ENCODE measurements around the gene TAAR1. TPM values are rescaled to one million over a fixed set of nuclear protein-coding genes. Genes with fewer than 3 reads are reported as not detected.

The TAAR1 gene
- polyA plus RNA-seq, 2 of the 4 experiments (the other 2 are of a cell fraction): not detected

DNA sequence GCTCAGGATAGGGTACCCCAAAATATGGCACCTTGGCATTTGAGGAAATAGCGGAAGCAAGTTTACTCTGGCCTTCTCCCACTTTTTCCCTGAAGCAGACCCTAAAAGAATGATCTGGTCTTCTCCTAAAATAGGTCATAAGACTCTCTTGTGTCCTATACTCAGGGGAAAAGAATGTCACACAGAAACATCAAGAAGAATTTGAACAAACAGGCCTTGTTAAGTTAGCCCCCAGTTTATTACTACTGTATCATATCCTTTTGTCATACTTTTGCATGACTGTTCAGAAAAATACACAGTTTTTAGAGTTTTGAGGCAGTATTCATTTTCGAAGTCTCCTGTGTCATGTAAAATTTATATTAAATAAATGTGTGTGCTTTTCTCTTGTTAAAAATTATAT is 47.4 kb downstream of the TAAR1 start:
- POLR2A ChIA-PET: no interaction called here
- WGBS (ENCODE audit: missing lambda C conversion rate): 89% methylated on average over 2 of the region's 2 CpGs
- Histone ChIP-seq H3K4me1 (no peaks in the 10 kb centered on the region), H3K27ac (no peak overlapping the region), H3K4me3 (no peak overlapping the region), H3K9me3 (no peaks in the 10 kb centered on the region), H3K4me2 (no peak overlapping the region)
- FAIRE-seq: no peak
- no peak for DNase-seq (ENCODE audit: low read depth in 1 of 2, low spot score in 1 of 2)
- ATAC-seq: no peak
- TF ChIP-seq, protein P1, sequence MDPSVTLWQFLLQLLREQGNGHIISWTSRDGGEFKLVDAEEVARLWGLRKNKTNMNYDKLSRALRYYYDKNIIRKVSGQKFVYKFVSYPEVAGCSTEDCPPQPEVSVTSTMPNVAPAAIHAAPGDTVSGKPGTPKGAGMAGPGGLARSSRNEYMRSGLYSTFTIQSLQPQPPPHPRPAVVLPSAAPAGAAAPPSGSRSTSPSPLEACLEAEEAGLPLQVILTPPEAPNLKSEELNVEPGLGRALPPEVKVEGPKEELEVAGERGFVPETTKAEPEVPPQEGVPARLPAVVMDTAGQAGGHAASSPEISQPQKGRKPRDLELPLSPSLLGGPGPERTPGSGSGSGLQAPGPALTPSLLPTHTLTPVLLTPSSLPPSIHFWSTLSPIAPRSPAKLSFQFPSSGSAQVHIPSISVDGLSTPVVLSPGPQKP (IDR thresholded peaks at IDR 0.05; ENCODE audit: low read depth, low read length): no peak
- TF ChIP-seq POLR2A (IDR thresholded peaks at IDR 0.05; ENCODE audit: low read length) (no peak), PHF8 (IDR thresholded peaks at IDR 0.05; ENCODE audit: borderline replicate concordance, low read depth) (no peak), CBX2 (IDR thresholded peaks at IDR 0.05; ENCODE audit: borderline replicate concordance, low read depth) (no peak), FOXS1 (CRISPR knock-in tag; IDR thresholded peaks at IDR 0.05) (no peak), ZC3H11A (IDR thresholded peaks at IDR 0.05) (no peak), HOXB13 (CRISPR knock-in tag; IDR thresholded peaks at IDR 0.05; ENCODE audit: low read depth) (no peak), NFE2L2 (conservative IDR thresholded peaks at IDR 0.05; ENCODE audit: low read length) (no peak), HDAC2 (IDR thresholded peaks at IDR 0.05) (no peak), NR3C1 (IDR thresholded peaks at IDR 0.05) (no peak), JUN (IDR thresholded peaks at IDR 0.05) (no peak), EHF (CRISPR knock-in tag; IDR thresholded peaks at IDR 0.05) (no peak), CHD2 (IDR thresholded peaks at IDR 0.05; ENCODE audit: low read length, partially characterized antibody) (no peak), BHLHE40 (IDR thresholded peaks at IDR 0.05; ENCODE audit: low read depth, low read length) (no peak), RCOR1 (IDR thresholded peaks at IDR 0.05; ENCODE audit: low read depth, low read length) (no peak), EHMT2 (IDR thresholded peaks at IDR 0.05; ENCODE audit: low read depth) (no peak)
- TF ChIP-seq, protein P2, sequence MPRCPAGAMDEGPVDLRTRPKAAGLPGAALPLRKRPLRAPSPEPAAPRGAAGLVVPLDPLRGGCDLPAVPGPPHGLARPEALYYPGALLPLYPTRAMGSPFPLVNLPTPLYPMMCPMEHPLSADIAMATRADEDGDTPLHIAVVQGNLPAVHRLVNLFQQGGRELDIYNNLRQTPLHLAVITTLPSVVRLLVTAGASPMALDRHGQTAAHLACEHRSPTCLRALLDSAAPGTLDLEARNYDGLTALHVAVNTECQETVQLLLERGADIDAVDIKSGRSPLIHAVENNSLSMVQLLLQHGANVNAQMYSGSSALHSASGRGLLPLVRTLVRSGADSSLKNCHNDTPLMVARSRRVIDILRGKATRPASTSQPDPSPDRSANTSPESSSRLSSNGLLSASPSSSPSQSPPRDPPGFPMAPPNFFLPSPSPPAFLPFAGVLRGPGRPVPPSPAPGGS (IDR thresholded peaks at IDR 0.05): no peak
- TF ChIP-seq, protein P3, sequence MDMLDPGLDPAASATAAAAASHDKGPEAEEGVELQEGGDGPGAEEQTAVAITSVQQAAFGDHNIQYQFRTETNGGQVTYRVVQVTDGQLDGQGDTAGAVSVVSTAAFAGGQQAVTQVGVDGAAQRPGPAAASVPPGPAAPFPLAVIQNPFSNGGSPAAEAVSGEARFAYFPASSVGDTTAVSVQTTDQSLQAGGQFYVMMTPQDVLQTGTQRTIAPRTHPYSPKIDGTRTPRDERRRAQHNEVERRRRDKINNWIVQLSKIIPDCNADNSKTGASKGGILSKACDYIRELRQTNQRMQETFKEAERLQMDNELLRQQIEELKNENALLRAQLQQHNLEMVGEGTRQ (IDR thresholded peaks at IDR 0.05): no peak
- TF ChIP-seq, protein P4, sequence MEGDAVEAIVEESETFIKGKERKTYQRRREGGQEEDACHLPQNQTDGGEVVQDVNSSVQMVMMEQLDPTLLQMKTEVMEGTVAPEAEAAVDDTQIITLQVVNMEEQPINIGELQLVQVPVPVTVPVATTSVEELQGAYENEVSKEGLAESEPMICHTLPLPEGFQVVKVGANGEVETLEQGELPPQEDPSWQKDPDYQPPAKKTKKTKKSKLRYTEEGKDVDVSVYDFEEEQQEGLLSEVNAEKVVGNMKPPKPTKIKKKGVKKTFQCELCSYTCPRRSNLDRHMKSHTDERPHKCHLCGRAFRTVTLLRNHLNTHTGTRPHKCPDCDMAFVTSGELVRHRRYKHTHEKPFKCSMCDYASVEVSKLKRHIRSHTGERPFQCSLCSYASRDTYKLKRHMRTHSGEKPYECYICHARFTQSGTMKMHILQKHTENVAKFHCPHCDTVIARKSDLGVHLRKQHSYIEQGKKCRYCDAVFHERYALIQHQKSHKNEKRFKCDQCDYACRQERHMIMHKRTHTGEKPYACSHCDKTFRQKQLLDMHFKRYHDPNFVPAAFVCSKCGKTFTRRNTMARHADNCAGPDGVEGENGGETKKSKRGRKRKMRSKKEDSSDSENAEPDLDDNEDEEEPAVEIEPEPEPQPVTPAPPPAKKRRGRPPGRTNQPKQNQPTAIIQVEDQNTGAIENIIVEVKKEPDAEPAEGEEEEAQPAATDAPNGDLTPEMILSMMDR (IDR thresholded peaks at IDR 0.05): no peak
- TF ChIP-seq, protein P5, sequence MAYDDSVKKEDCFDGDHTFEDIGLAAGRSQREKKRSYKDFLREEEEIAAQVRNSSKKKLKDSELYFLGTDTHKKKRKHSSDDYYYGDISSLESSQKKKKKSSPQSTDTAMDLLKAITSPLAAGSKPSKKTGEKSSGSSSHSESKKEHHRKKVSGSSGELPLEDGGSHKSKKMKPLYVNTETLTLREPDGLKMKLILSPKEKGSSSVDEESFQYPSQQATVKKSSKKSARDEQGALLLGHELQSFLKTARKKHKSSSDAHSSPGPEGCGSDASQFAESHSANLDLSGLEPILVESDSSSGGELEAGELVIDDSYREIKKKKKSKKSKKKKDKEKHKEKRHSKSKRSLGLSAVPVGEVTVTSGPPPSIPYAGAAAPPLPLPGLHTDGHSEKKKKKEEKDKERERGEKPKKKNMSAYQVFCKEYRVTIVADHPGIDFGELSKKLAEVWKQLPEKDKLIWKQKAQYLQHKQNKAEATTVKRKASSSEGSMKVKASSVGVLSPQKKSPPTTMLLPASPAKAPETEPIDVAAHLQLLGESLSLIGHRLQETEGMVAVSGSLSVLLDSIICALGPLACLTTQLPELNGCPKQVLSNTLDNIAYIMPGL (CRISPR knock-in tag; IDR thresholded peaks at IDR 0.05; ENCODE audit: borderline replicate concordance): no peak
- CTCF ChIA-PET: no interaction called here

DNA sequence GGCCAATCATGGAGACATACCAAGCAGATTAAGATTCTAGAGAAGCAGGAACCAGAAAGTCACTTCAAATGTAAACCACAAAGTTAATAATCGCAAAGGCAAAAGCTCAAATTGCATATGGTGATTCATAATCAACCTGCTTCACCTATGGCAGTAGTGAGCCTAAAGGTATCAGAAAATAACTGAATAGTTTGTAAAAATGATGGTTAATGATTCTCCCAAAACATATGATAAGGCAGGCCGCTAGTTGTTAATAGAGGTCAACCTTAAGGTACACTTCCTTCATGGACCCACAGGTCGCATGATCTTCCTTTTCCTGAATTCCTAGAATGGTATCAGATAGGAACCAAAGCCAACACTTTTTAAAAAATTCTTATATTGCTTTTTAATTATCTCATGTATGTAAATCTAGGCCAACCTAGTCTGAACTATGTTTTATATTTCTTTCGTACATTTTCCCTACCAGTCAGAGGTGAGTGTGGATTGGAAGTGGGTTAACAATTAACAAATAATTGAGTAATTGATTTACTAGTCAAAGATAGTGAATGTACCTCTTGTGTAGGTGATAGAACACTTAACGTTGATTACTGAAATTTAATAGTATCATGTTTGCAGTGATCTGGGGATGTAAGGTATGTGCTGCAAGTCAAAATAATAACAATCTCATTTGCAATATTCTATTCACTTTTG is 51.3 kb downstream of the TAAR1 start:
- ATAC-seq (no peak), FAIRE-seq (no peak), DNase-seq (ENCODE audit: low read depth in 1 of 2, low spot score in 1 of 2) (no peak)
- TF ChIP-seq HEYL (CRISPR knock-in tag; IDR thresholded peaks at IDR 0.05): no peak
- TF ChIP-seq CHD4 (IDR thresholded peaks at IDR 0.05; ENCODE audit: borderline replicate concordance): no peak
- TF ChIP-seq, protein P3 (IDR thresholded peaks at IDR 0.05): no peak
- TF ChIP-seq MAFK (IDR thresholded peaks at IDR 0.05; ENCODE audit: partially characterized antibody): no peak
- no peak for TF ChIP-seq JUNB (IDR thresholded peaks at IDR 0.05)
- TF ChIP-seq NPAS2 (CRISPR knock-in tag; IDR thresholded peaks at IDR 0.05; ENCODE audit: borderline replicate concordance): no peak
- TF ChIP-seq FOSL2 (IDR thresholded peaks at IDR 0.05): no peak
- no peak for TF ChIP-seq FOSL2 (CRISPR knock-in tag; IDR thresholded peaks at IDR 0.05)
- TF ChIP-seq KDM5A (IDR thresholded peaks at IDR 0.05): no peak
- TF ChIP-seq ESRRA (IDR thresholded peaks at IDR 0.05; ENCODE audit: borderline replicate concordance, low read length): no peak
- H3K4me2 ChIP-seq: no peak overlapping the region
- CTCF ChIA-PET: no interaction called here
- POLR2A ChIA-PET: no interaction called here
- H3K4me3 ChIP-seq: no peak overlapping the region
- WGBS (ENCODE audit: missing lambda C conversion rate): 81% methylated on average over 5 of the region's 5 CpGs
- no peaks in the 10 kb centered on the region for H3K9me3 ChIP-seq
- H3K27ac ChIP-seq: no peak overlapping the region
- H3K4me1 ChIP-seq: no peaks in the 10 kb centered on the region
